IPS-15b (cell line): ENCODE data around the gene SEMA6A.
"Not testable (repeated sequence)": the region's sequence is repeated elsewhere in the genome, so short reads cannot be mapped to it uniquely, and the experiment has no call there.

Source experiments
- H3K27me3 ChIP-seq: one replicate; pipeline ENCODE4 v1.6.1; 2013; ENCODE audit warnings: low read length; ENCODE audit not compliant: control insufficient read depth, insufficient read depth
- H3K36me3 ChIP-seq: one replicate; pipeline ENCODE4 v1.6.1; 2013; ENCODE audit warnings: low read length; ENCODE audit not compliant: control insufficient read depth, insufficient read depth
- H3K4me1 ChIP-seq: one replicate; pipeline ENCODE4 v1.6.1; 2013; ENCODE audit warnings: mild to moderate bottlenecking, low read length; ENCODE audit not compliant: control insufficient read depth, insufficient read depth
- H3K4me3 ChIP-seq: one replicate; pipeline ENCODE4 v1.5.1; 2013; ENCODE audit warnings: low read depth, low read length
- H3K9ac ChIP-seq: one replicate; pipeline ENCODE4 v1.6.1; 2013; ENCODE audit warnings: low read depth, mild to moderate bottlenecking, low read length
- H3K9me3 ChIP-seq: one replicate; pipeline ENCODE4 v1.6.1; 2013; ENCODE audit warnings: mild to moderate bottlenecking, low read length; ENCODE audit not compliant: control insufficient read depth, insufficient read depth

SEMA6A gene

DNA sequence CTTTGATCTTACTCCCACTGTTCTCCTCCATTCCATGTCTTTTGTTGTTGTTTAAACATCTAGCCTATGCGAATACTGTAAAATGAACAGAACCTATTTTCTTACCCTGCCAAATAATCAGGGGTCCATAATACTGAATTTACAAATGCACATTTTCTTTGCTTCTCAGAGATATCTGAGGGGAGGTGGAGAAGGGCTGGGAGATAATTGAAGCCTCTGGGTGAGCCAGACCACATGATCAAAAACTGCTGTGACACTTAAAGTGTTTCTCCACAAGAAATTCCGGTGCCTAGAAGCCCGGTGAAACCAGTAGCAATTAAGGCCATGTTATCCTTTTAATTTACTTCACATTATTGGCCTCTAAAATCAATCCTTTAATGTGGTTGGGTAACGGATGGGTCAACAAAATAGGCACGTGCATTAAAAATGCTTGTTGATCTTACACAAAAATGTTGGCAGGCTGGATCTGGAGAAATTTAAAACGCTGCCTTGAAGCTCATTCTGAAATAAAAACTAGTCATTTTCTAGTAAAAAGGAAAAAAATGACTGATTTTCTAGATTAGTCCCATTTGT is 10.8 kb downstream of the SEMA6A start:
- Histone ChIP-seq H3K27me3 (no peaks in the 10 kb centered on the region), H3K4me3 (no peak overlapping the region), H3K9ac (no peak overlapping the region), H3K36me3 (peaks cover 6% of the 10 kb centered on the region), H3K4me1 (peaks cover 83% of the 10 kb centered on the region), H3K9me3 (no peaks in the 10 kb centered on the region)

DNA sequence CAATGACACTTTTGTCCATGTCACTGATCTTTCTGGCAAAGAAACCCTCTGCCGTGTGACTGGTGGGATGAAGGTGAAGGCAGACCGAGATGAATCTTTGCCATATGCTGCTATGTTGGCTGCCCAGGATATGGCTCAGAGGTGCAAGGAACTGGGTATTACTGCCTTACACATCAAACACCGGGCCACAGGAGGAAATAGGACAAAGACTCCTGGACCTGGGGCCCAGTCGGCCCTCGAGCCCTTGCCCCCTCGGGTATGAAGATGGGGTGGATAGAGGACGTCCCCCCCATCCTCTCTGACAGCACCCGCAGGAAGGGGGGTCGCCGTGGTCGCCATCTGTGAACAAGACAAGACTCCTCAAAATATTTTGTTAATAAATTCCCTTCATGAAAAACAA is 12.0 kb downstream of the SEMA6A start:
- Histone ChIP-seq H3K36me3 (peaks cover 3% of the 10 kb centered on the region), H3K4me1 (peaks cover 77% of the 10 kb centered on the region), H3K9me3 (no peaks in the 10 kb centered on the region), H3K27me3 (no peaks in the 10 kb centered on the region), H3K4me3 (no peak overlapping the region), H3K9ac (no peak overlapping the region)

- Histone ChIP-seq H3K9me3 (no peaks in the 10 kb centered on the region), H3K27me3 (no peaks in the 10 kb centered on the region), H3K4me3 (peak overlapping the region; percentile 28), H3K36me3 (peaks cover 3% of the 10 kb centered on the region), H3K4me1 (peaks cover 70% of the 10 kb centered on the region), H3K9ac (no peak overlapping the region)
Measured at GRCh38 chr5:116561658-116562057, 13.0 kb downstream of the SEMA6A start.

GRCh38 chr5:116559673-116560164 is 14.9 kb downstream of the SEMA6A start:
- Histone ChIP-seq H3K27me3 (no peaks in the 10 kb centered on the region), H3K4me3 (peak overlapping the region; percentile 14), H3K9ac (no peak overlapping the region), H3K36me3 (no peaks in the 10 kb centered on the region), H3K4me1 (peaks cover 63% of the 10 kb centered on the region), H3K9me3 (no peaks in the 10 kb centered on the region)

DNA sequence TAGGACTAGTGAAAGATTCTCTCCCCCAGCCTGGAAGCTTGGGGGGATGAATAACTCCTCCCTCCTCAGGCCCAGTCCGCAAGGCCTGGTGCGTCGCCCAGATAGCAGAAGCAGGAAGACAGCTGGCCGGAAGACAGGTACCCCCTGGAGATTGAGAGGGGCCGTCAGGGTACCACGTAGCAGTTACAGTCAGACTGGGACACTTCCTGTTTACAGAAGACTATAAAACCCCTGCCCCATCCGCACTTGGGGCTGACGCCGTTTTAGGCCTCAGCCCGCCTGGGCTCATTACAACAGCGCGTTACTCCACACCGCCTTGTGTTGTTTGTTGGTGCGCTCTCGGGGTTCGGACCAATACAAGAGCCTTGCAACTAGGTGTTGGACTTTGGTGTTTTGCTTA is 15.4 kb downstream of the SEMA6A start:
- Histone ChIP-seq H3K4me1 (peaks cover 62% of the 10 kb centered on the region), H3K9ac (no peak overlapping the region), H3K27me3 (no peaks in the 10 kb centered on the region), H3K9me3 (no peaks in the 10 kb centered on the region), H3K36me3 (no peaks in the 10 kb centered on the region), H3K4me3 (peak overlapping the region; percentile 14)

GRCh38 chr5:116557669-116558271 is 16.9 kb downstream of the SEMA6A start:
- no peaks in the 10 kb centered on the region for H3K9me3 ChIP-seq
- H3K4me1 ChIP-seq: peaks cover 58% of the 10 kb centered on the region
- H3K27me3 ChIP-seq: no peaks in the 10 kb centered on the region
- no peaks in the 10 kb centered on the region for H3K36me3 ChIP-seq
- H3K9ac ChIP-seq: no peak overlapping the region
- no peak overlapping the region for H3K4me3 ChIP-seq

DNA sequence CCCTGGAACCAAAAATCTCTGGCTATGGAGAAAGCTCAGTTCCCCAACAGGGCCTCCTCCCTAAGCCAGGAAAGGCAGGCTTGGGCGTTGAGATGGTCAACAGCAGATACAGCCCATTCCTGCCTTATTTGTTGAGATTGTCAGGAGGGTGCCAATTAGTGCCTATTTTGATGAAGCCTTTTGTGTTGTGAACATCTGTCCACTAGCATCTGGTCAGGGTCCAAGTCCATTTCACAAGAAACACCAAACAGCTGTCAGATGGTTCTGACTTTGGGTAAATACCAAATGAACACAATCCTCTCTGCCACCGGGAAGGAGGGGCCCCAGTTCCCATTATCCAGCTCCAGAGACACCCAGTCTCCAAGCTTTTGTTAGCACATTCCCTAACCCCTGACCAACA is 19.9 kb downstream of the SEMA6A start:
- H3K9me3 ChIP-seq: no peaks in the 10 kb centered on the region
- H3K27me3 ChIP-seq: no peaks in the 10 kb centered on the region
- H3K4me3 ChIP-seq: no peak overlapping the region
- H3K36me3 ChIP-seq: no peaks in the 10 kb centered on the region
- no peak overlapping the region for H3K9ac ChIP-seq
- H3K4me1 ChIP-seq: peaks cover 40% of the 10 kb centered on the region

DNA sequence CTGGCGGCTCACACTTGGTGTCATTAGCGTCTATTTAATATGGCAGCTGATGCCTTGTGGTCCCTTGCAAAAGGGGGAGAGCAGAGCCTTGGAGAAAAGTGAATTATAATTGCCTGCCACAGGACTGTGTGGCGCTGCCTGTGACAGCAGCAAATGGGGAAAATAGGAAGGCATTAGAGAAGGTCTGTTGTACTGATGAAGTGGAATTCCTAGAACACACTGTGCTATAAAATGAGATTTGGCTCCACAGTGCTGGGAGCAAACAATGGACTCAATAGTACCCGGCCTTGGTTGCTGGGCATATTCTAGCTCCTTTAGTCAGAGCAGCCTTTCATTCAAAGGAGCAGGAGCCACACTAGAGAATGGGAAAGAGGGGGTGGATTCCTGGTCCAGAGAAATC is 21.3 kb downstream of the SEMA6A start:
- Histone ChIP-seq H3K4me1 (peaks cover 31% of the 10 kb centered on the region), H3K36me3 (no peaks in the 10 kb centered on the region), H3K27me3 (no peaks in the 10 kb centered on the region), H3K4me3 (no peak overlapping the region), H3K9me3 (no peaks in the 10 kb centered on the region), H3K9ac (no peak overlapping the region)

DNA sequence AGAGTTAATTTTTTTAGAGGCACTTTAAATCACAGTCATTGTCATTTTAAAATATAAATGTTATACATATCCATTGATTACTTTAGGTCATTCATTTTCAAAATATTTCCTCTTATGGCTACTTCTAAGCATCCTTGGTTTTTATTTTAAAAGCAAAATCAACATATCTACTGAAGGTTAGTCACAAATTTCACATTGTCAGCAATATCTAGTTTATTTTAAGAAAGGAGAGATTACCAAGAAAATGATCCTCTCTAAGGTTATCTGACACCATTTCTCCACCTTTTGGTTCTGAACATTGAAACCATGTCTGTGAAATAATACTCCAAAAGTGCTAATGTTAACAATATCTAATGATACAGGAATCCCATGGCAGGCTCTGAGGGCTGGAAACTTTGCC is 24.5 kb downstream of the SEMA6A start:
- Histone ChIP-seq H3K4me1 (peaks cover 24% of the 10 kb centered on the region), H3K4me3 (no peak overlapping the region), H3K9ac (no peak overlapping the region), H3K36me3 (peaks cover 5% of the 10 kb centered on the region), H3K9me3 (no peaks in the 10 kb centered on the region), H3K27me3 (no peaks in the 10 kb centered on the region)

GRCh38 chr5:116546743-116547124 is 27.9 kb downstream of the SEMA6A start:
- Histone ChIP-seq H3K4me1 (peaks cover 11% of the 10 kb centered on the region), H3K9me3 (no peaks in the 10 kb centered on the region), H3K4me3 (no peak overlapping the region), H3K9ac (no peak overlapping the region), H3K27me3 (no peaks in the 10 kb centered on the region), H3K36me3 (peaks cover 5% of the 10 kb centered on the region)

DNA sequence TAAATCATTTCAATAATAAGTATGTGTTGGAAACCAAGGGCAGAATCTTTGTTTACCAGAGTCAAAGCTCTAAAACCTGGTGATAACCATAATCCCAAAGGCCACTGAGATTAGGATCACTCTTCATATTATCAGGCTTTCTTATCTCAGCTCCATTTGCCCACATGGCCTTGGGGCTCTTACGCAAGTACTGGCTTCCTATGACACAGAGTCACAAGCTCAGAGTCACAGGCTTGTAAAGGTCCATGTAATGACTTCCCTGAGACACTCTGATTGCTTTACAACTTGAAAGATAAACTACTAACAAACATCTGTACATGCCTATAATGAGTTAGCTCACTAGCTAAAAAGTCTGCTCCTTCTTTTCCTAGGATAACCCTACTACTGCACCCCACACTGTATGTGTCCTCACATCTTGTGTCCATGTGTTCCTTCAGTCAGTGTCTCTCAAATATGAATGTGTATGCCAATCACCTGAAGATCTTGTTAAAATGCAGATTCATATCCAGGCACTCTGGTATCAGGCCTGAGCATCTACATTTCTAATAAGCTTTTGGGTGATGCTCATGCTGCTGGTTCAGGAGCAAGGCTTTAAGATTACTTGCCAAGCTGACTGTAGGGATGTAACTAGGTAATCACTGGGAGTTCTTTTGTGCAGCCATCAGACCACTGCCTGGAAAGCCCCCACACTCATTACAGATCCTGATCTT is 28.4 kb downstream of the SEMA6A start:
- Histone ChIP-seq H3K27me3 (no peaks in the 10 kb centered on the region), H3K4me1 (peaks cover 11% of the 10 kb centered on the region), H3K9me3 (no peaks in the 10 kb centered on the region), H3K9ac (no peak overlapping the region), H3K36me3 (peaks cover 5% of the 10 kb centered on the region), H3K4me3 (no peak overlapping the region)

GRCh38 chr5:116545465-116545864 is 29.2 kb downstream of the SEMA6A start:
- H3K9me3 ChIP-seq, H3K4me3 ChIP-seq, H3K9ac ChIP-seq, H3K36me3 ChIP-seq, H3K27me3 ChIP-seq: not testable (repeated sequence)
- H3K4me1 ChIP-seq: peaks cover 10% of the 10 kb centered on the region
